VCaP (cell line): ENCODE data around the gene UBXN10.

Experiments
- H3K27ac ChIP-seq: fragments of 450-650 bp; 2 replicates; pipeline ENCODE4 v1.5.1; 2017
- CTCF ChIP-seq: fragments of 450-650 bp; conservative IDR thresholded peaks from 2 replicates; pipeline ENCODE4 v1.5.1; 2017; ENCODE audit warnings: mild to moderate bottlenecking, moderate library complexity

The UBXN10 gene

GRCh38 chr1:20233394-20233793, 47.5 kb downstream of the UBXN10 start:
- peak; percentile 52 for TF ChIP-seq CTCF
- peak overlapping the region; percentile 68 for H3K27ac ChIP-seq

- H3K27ac ChIP-seq = peak overlapping the region; percentile 68; the same call in 1 of the 2 replicates
- TF ChIP-seq CTCF = no peak
Observed at GRCh38 chr1:20233866-20234265, 48.0 kb downstream of the UBXN10 start.

GRCh38 chr1:20234788-20235535, 49.1 kb downstream of the UBXN10 start:
- TF ChIP-seq CTCF = no peak
- H3K27ac ChIP-seq = no peak overlapping the region; the same call in 1 of the 2 replicates

GRCh38 chr1:20237646-20238045, 51.8 kb downstream of the UBXN10 start:
- no peak for TF ChIP-seq CTCF
- no peak overlapping the region for H3K27ac ChIP-seq

GRCh38 chr1:20240012-20240411, 54.1 kb downstream of the UBXN10 start:
- TF ChIP-seq CTCF = no peak

GRCh38 chr1:20242890-20243479, 57.1 kb downstream of the UBXN10 start:
- no peak overlapping the region for H3K27ac ChIP-seq
- no peak for TF ChIP-seq CTCF

More at GRCh38 chr1:20240012-20240411, 54.1 kb downstream of the UBXN10 start:
- no peak overlapping the region for H3K27ac ChIP-seq
